ENCODE results near the gene PLA2G4E.

DNA sequence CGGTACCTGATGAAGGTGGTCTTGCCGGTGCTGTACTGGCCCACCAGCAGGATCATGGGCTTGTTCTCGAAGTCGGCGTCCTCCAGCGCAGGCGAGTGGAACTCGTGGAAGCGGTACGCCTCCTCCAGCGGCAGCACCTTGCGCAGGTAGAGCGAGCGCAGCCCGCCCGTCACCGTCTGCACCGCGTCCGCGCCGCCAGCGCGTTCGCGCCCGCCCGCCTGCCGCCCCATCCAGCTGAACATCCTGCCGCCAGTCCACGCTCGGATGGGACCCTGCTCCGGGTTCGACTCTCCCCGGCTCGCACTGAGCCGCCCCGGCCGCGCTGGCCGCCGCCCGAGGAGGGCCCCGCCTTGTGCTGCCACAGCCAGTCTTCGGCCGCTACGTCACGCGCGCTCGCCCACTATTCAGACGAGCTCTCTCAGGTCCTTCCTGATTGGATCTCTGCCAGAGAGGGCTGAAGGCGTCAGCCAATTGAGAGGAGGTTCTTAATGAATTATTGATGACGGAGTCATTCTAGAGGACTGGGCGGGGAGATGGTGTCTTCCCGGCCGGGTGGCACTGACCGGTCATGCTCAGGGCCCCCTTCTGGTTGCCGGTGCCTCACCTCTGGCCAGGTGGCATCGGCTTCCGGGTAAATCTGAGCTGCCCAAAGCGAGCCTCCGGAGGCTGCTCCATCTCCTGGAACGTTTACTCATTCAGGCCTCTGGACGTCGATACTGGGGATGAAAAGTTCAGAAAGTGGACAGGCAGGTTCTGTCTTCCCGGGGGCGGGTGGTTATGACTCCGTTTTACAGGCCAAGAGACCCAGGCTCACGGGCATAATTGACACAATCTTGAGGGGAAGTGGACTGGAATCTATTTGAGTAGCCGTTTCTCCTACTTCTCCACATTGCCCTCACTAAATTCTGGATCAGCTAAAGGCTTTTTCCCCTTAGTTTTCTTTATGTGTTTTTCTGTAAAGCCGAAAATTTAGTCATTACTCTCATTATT, 48.3 kb downstream of the PLA2G4E start, which contains the start of gene EHD4:
- TF ChIP-seq ZC3H10 (CRISPR knock-in tag; IDR thresholded peaks at IDR 0.05) = no peak
- TF ChIP-seq ZFP30 (CRISPR knock-in tag; IDR thresholded peaks at IDR 0.05) = no peak
- TF ChIP-seq, protein P1, sequence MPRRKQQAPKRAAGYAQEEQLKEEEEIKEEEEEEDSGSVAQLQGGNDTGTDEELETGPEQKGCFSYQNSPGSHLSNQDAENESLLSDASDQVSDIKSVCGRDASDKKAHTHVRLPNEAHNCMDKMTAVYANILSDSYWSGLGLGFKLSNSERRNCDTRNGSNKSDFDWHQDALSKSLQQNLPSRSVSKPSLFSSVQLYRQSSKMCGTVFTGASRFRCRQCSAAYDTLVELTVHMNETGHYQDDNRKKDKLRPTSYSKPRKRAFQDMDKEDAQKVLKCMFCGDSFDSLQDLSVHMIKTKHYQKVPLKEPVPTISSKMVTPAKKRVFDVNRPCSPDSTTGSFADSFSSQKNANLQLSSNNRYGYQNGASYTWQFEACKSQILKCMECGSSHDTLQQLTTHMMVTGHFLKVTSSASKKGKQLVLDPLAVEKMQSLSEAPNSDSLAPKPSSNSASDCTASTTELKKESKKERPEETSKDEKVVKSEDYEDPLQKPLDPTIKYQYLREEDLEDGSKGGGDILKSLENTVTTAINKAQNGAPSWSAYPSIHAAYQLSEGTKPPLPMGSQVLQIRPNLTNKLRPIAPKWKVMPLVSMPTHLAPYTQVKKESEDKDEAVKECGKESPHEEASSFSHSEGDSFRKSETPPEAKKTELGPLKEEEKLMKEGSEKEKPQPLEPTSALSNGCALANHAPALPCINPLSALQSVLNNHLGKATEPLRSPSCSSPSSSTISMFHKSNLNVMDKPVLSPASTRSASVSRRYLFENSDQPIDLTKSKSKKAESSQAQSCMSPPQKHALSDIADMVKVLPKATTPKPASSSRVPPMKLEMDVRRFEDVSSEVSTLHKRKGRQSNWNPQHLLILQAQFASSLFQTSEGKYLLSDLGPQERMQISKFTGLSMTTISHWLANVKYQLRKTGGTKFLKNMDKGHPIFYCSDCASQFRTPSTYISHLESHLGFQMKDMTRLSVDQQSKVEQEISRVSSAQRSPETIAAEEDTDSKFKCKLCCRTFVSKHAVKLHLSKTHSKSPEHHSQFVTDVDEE (CRISPR knock-in tag; IDR thresholded peaks at IDR 0.05) = no peak
- TF ChIP-seq BACH2 (CRISPR knock-in tag; IDR thresholded peaks at IDR 0.05; ENCODE audit: borderline replicate concordance) = no peak
- no peak for TF ChIP-seq TOX (CRISPR knock-in tag; IDR thresholded peaks at IDR 0.05; ENCODE audit: borderline replicate concordance)
- no peak for TF ChIP-seq GLIS3 (CRISPR knock-in tag; IDR thresholded peaks at IDR 0.05)
- TF ChIP-seq, protein P2, sequence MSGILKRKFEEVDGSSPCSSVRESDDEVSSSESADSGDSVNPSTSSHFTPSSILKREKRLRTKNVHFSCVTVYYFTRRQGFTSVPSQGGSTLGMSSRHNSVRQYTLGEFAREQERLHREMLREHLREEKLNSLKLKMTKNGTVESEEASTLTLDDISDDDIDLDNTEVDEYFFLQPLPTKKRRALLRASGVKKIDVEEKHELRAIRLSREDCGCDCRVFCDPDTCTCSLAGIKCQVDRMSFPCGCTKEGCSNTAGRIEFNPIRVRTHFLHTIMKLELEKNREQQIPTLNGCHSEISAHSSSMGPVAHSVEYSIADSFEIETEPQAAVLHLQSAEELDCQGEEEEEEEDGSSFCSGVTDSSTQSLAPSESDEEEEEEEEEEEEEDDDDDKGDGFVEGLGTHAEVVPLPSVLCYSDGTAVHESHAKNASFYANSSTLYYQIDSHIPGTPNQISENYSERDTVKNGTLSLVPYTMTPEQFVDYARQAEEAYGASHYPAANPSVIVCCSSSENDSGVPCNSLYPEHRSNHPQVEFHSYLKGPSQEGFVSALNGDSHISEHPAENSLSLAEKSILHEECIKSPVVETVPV (CRISPR knock-in tag; IDR thresholded peaks at IDR 0.05) = no peak
- TF ChIP-seq, protein P3, sequence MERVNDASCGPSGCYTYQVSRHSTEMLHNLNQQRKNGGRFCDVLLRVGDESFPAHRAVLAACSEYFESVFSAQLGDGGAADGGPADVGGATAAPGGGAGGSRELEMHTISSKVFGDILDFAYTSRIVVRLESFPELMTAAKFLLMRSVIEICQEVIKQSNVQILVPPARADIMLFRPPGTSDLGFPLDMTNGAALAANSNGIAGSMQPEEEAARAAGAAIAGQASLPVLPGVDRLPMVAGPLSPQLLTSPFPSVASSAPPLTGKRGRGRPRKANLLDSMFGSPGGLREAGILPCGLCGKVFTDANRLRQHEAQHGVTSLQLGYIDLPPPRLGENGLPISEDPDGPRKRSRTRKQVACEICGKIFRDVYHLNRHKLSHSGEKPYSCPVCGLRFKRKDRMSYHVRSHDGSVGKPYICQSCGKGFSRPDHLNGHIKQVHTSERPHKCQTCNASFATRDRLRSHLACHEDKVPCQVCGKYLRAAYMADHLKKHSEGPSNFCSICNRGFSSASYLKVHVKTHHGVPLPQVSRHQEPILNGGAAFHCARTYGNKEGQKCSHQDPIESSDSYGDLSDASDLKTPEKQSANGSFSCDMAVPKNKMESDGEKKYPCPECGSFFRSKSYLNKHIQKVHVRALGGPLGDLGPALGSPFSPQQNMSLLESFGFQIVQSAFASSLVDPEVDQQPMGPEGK (CRISPR knock-in tag; IDR thresholded peaks at IDR 0.05; ENCODE audit: borderline replicate concordance) = no peak
- TF ChIP-seq TCF4 (CRISPR knock-in tag; IDR thresholded peaks at IDR 0.05; ENCODE audit: borderline replicate concordance) = no peak
- TF ChIP-seq OSR1 (CRISPR knock-in tag; IDR thresholded peaks at IDR 0.05) = no peak
- TF ChIP-seq ZFP3 (CRISPR knock-in tag; IDR thresholded peaks at IDR 0.05) = no peak
- TF ChIP-seq ARNTL (CRISPR knock-in tag; IDR thresholded peaks at IDR 0.05; ENCODE audit: borderline replicate concordance, low read depth) = no peak
- TF ChIP-seq ZNF70 (CRISPR knock-in tag; IDR thresholded peaks at IDR 0.05) = no peak
